ENCODE results near the gene DEFB132. TPM values are rescaled to one million over a fixed set of nuclear protein-coding genes. Genes with fewer than 3 reads are reported as not detected.
A peak's percentile ranks its signal among the peaks of the same experiment; 100 is the strongest.

Gene DEFB132
- polyA plus RNA-seq, 1 donor from 2014 or later = not detected

DNA sequence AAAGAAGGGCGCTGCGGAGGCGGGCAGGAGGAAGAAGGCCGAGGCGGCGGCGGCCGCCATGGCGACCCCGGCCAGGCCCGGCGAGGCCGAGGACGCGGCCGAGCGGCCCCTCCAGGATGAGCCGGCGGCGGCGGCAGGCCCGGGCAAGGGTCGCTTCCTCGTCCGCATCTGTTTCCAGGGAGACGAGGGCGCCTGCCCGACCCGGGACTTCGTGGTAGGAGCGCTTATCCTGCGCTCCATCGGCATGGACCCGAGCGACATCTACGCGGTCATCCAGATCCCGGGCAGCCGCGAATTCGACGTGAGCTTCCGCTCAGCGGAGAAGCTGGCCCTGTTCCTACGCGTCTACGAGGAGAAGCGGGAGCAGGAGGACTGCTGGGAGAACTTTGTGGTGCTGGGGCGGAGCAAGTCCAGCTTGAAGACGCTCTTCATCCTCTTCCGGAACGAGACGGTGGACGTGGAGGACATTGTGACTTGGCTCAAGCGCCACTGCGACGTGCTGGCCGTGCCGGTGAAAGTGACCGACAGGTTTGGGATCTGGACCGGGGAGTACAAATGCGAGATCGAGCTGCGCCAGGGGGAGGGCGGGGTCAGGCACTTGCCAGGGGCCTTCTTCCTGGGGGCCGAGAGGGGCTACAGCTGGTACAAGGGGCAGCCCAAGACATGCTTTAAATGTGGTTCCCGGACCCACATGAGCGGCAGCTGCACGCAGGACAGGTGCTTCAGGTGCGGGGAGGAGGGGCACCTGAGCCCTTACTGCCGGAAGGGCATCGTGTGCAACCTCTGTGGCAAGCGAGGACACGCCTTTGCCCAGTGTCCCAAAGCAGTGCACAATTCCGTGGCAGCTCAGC is 40.6 kb downstream of the DEFB132 start:
- Mint-ChIP-seq H3K9me3 (no peaks in the 10 kb centered on the region), H3K4me1 (peaks cover 23 to 38% (median 29%) of the 10 kb centered on the region in 3 donors)

DNA sequence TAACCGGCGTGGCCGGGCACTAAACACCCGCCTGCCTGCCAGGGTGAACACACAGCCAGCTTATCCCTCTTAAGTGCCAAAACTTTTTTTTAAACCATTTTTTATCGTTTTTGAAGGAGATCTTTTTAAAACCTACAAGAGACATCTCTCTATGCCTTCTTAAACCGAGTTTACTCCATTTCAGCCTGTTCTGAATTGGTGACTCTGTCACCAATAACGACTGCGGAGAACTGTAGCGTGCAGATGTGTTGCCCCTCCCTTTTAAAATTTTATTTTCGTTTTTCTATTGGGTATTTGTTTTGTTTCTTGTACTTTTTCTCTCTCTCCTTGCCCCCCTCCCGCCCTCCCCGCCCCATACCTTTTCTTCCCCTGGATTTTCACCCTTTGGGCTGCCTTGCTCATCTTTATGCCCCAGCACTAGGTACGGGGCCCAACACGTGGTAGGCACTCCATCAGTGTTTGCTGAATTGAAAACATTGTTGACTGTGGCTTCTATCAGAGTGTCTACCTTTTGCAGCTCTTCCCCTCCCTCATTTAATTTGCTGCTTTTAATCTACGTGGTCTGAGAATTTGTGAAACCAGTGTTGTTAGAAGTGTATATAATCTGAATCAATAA is 41.4 kb downstream of the DEFB132 start:
- Mint-ChIP-seq H3K4me1 (peaks cover 23 to 40% (median 29%) of the 10 kb centered on the region in 3 donors), H3K27me3 (no peaks in the 10 kb centered on the region), H3K9me3 (no peaks in the 10 kb centered on the region), H3K4me3 (peak overlapping the region; percentile 98 to 100 (median 100)), H3K27ac (peak overlapping the region; percentile 99 to 100 (median 100)), H3K36me3 (peaks cover 4% of the 10 kb centered on the region)

More for the DNA sequence above, 40.6 kb downstream of the DEFB132 start:
- Mint-ChIP-seq H3K36me3 (peaks cover 4% of the 10 kb centered on the region), H3K4me3 (peak overlapping the region; percentile 98 to 100 (median 100)), H3K27ac (peak overlapping the region; percentile 99 to 100 (median 100)), H3K27me3 (no peaks in the 10 kb centered on the region)

DNA sequence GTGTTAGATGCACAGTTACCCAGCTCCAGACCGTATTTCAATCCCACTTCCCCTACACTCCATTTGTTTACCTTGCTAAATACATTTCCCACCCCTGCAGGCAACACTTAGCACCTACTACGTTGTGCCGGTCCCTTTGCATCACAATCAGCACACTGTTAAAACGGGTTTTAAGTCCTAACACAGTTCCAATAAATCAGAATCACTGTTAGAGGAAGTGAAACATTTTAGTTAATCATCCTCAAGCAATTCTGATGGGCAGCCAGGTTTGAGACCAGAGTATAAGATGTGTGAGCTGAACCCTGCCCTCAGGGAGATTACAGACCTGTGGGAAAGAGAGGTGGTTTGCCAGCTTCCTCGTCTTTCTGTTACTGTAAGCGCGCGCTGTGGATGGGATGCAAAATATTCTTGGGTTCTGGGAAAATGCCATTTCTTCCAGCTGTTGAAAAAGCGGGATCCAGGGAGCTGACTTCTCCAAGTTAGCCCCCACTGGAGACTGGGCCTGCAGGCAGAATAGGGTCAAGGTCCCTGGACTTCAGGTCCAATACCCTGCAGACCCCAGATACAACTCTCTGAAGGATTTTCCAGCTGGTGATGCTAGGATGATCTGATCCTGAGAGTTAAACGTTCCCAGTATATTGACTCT is 42.9 kb downstream of the DEFB132 start:
- no peaks in the 10 kb centered on the region for H3K9me3 Mint-ChIP-seq
- H3K27me3 Mint-ChIP-seq = no peaks in the 10 kb centered on the region
- H3K4me1 Mint-ChIP-seq = peaks cover 23 to 41% (median 29%) of the 10 kb centered on the region in 3 donors
- H3K4me3 Mint-ChIP-seq = peak overlapping the region; percentile 79 to 83 (median 82)
- peak overlapping the region in 2 of 3 donors; percentile 46 to 100 for H3K27ac Mint-ChIP-seq
- H3K36me3 Mint-ChIP-seq = peaks cover 4% of the 10 kb centered on the region

DNA sequence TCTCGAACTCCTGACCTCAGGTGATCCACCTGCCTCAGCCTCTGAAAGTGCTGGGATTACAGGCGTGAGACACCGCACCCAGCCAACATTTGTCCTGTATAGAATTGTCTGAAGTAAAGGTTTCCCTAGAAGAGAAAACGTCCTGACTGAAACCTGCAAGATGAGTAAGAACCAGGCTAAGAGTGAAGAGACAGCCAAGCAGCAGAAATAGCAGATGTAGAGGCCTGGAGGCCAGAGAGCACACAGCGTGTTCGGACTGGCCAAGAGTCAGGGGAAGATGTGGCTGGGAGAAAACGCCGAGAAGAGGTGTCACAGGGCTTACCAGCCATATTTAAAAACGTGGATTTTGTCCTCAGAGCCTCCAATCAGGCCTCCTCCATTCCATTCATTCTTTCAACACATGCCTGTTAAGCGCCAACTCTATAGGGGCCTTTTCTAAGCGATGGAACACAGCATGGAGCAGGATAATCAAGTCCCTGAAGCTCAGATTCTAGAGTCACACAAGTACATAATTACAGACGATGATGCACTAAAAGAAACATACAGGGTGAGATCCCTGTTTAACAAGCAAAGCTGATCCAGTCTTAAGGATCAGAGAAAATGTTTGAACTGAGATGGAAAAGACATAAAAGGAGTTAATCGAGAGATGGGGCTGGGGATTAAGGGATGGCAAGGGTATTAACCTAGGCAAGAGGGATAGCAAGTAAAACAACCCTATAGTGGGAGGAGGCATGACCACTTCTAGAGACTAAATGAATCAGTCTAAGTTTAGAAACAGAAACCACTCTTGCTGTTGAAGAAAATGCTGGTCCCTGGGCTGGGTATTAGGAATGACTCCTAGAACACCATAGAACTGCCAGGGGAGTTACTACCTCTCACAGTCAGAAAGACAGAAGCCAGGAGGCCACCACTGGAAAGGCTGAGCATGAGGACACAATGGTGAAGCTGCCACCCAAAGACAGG is 44.6 kb downstream of the DEFB132 start:
- Mint-ChIP-seq H3K27me3 (no peaks in the 10 kb centered on the region), H3K4me1 (peaks cover 19 to 35% (median 23%) of the 10 kb centered on the region in 3 donors), H3K9me3 (no peaks in the 10 kb centered on the region), H3K4me3 (peak overlapping the region in 1 of 4 donors; percentile 24), H3K27ac (peak overlapping the region in 2 of 3 donors; percentile 53 to 57), H3K36me3 (peaks cover 4% of the 10 kb centered on the region)

DNA sequence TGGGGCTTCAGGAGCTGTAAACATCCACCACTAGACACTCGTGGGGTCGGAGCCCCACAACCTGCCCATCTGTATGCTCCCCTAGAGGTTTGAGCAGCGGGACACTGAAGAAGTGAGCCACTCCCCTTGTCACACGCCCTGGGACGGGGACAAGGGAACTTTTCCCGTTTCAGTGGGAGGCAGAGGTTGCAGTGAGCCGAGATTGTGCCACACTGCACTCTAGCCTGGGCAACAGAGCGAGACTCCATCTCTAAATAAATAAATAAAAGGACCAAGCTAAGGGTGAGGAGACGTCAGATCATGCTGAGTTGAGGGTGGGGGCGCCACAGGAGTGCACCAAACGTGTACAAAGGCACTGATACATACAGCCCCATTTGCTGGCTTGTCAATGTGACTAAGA is 48.2 kb downstream of the DEFB132 start:
- Mint-ChIP-seq H3K36me3 (peaks cover 3% of the 10 kb centered on the region), H3K27ac (peak overlapping the region in 1 of 3 donors; percentile 11), H3K27me3 (no peaks in the 10 kb centered on the region), H3K4me1 (peaks cover 9 to 21% (median 13%) of the 10 kb centered on the region in 3 donors), H3K9me3 (no peaks in the 10 kb centered on the region), H3K4me3 (no peak overlapping the region)

DNA sequence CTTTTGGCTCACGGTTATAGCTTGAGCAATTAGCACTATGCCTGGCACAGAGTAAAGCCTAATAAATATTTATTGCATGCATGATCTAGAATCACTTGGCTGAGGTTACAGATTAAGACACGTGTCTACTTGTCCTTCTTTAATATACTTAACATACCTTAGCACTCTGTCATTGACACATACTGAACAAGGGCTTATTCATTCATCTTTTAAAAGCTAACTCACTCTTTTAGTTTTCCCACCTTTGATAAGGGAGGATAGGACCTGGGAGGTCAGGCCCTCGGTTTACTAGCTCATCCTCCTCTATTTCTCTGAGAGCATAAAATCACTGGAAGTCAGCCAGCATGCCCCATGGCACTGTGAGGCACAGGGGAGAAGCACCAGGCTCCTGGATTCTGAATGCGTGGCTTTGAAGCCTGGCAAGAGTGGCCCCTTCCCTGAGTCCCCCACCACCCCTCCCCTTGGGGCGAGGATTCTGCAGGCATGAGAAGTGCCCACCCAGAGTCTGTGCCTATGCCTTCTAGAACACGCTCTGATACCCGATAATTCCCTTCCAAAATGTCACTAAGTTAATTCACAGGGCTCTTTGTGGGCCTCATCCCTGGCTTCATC is 51.0 kb downstream of the DEFB132 start:
- Mint-ChIP-seq H3K27me3 (no peaks in the 10 kb centered on the region), H3K27ac (peak overlapping the region in 1 of 3 donors; percentile 53), H3K36me3 (no peaks in the 10 kb centered on the region), H3K9me3 (no peaks in the 10 kb centered on the region), H3K4me3 (no peak overlapping the region), H3K4me1 (peaks cover 10 to 20% (median 14%) of the 10 kb centered on the region in 3 donors)

DNA sequence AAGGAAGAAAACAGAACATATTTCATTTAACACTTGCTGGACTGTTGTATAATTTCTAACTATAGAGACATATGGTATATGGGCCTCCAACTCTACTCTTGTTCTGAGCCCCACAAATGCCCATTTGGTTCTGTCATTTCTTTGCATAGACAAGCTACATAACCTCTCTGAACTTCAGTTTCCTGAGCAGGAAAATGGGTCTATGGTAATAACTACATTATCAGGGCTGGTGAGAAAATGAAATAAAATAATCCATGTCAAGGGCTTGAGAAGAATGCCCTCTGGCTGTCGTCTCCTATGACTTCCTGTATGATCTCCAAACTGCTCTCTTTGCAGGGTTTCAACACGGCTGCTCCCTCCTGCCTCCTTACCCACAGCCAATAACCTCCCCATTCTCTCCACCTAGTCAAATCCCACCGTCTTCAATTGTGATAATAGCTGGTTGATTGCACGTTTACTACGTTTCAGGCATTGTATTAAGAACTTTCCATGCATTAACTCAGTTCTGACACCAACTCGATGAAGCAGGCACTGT is 51.8 kb downstream of the DEFB132 start:
- Mint-ChIP-seq H3K27ac (peak overlapping the region in 1 of 3 donors; percentile 24), H3K4me3 (peak overlapping the region; percentile 5 to 79 (median 51)), H3K9me3 (no peaks in the 10 kb centered on the region), H3K36me3 (peaks cover 1% of the 10 kb centered on the region), H3K4me1 (peaks cover 10 to 20% (median 15%) of the 10 kb centered on the region in 3 donors), H3K27me3 (no peaks in the 10 kb centered on the region)

DNA sequence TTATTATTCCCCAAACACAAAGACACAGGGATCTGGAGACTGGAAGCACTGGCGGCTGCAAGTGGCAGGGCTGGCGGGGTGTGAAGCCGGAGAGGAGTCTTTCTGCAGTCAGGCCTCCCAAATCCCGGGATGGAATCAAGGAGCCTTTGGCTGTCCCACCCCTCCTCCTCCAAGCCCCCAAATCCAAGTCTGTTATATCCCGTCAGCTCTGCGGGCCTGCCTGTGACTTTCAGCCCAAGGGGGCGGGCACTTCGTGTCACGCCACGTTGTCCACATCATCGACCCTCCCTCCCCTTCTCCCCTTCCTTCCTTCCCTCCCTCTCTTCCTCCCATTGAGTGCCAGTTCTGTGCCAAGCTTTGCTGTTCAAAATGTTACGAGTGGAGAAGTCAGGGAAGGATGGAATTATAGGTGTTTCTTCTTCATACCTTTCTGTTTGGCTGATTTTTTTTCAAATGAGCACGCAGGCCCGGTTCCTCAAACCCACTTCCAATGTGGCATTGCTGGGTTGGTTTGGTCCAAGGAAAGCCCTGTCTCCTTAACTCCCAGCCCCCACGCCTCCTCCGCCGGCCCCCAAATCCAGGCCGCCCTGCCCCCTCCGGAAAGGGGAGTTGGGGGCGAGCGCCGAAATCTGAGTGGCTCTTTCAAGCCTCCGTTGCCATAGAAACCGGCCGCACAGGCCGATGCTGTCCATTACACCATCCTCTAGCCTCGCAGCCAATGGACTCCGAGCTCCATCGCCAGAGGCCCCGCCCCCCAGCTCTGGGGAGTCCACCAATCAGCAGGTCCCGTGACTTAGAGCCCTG is 52.5 kb downstream of the DEFB132 start:
- peaks cover 10 to 20% (median 15%) of the 10 kb centered on the region in 3 donors for H3K4me1 Mint-ChIP-seq
- H3K4me3 Mint-ChIP-seq = peak overlapping the region; percentile 76 to 94 (median 88)
- peak overlapping the region; percentile 80 to 92 (median 88) for H3K27ac Mint-ChIP-seq
- H3K9me3 Mint-ChIP-seq = no peaks in the 10 kb centered on the region
- no peaks in the 10 kb centered on the region for H3K27me3 Mint-ChIP-seq
- peaks cover 1% of the 10 kb centered on the region for H3K36me3 Mint-ChIP-seq

DNA sequence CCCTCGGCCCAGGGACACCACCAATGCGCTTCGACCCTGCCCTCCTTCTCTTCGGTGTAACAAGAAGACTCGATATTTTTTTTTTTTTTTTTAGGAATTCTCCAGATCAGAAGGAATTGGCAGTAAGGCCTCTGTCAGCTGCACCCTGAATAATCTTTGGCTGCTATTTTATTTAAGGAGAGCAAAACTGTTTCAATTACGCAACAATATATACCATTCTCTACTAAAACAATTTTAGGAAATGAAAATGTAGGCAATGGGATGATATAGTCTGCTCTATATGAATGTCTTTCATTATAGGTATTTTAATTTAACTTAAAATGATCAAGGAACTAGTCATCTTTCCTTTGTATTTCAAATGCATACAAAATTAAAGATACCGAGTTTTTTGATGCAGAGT is 53.1 kb downstream of the DEFB132 start:
- Mint-ChIP-seq H3K9me3 (no peaks in the 10 kb centered on the region), H3K27me3 (no peaks in the 10 kb centered on the region), H3K36me3 (peaks cover 1% of the 10 kb centered on the region), H3K4me3 (peak overlapping the region; percentile 76 to 94 (median 88)), H3K27ac (peak overlapping the region; percentile 80 to 92 (median 88)), H3K4me1 (peaks cover 10 to 20% (median 15%) of the 10 kb centered on the region in 3 donors)

Other genes starting within 250 kb of the DEFB132 start
- not detected for gene DEFB125, start 170.1 kb upstream of the DEFB132 start, polyA plus RNA-seq
- not detected for gene DEFB126, start 115.1 kb upstream of the DEFB132 start, polyA plus RNA-seq
- not detected for gene DEFB127, start 100.3 kb upstream of the DEFB132 start, polyA plus RNA-seq
- gene DEFB128, start 68.0 kb upstream of the DEFB132 start, polyA plus RNA-seq = not detected
- not detected for gene DEFB129, start 30.5 kb upstream of the DEFB132 start, polyA plus RNA-seq
- 1.1 TPM for gene C20orf96, start 33.0 kb downstream of the DEFB132 start, polyA plus RNA-seq
- gene ZCCHC3, start 39.8 kb downstream of the DEFB132 start, polyA plus RNA-seq = 16.7 TPM
- gene SOX12, start 67.8 kb downstream of the DEFB132 start, polyA plus RNA-seq = 1.9 TPM
- 6.2 TPM for gene NRSN2, start 89.4 kb downstream of the DEFB132 start, polyA plus RNA-seq
- 20.1 TPM for gene TRIB3, start 123.0 kb downstream of the DEFB132 start, polyA plus RNA-seq
- 107 TPM for gene RBCK1, start 150.6 kb downstream of the DEFB132 start, polyA plus RNA-seq
- 19.0 TPM for gene TBC1D20, start 204.8 kb downstream of the DEFB132 start, polyA plus RNA-seq